IMR-90 (cell line): ENCODE results near the gene SLC24A3. TPM values are rescaled to one million over a fixed set of nuclear protein-coding genes. Genes with fewer than 3 reads are reported as not detected.

Source experiments
- ATAC-seq: fragments of 200-7000 bp; cut with Tn5 transposase; 2 replicates; pipeline ENCODE4 v1.9.1; 2020; ENCODE audit warnings: low read depth, mild to moderate bottlenecking, moderate library complexity
- BruUV-seq: library from RNA; stranded (reverse); fragments of 400-500 nt; replicated peaks from 2 replicates; lab custom pipeline; 2021; lab: Mats Ljungman, UMichigan
- CTCF ChIA-PET: fragments of 300-600 bp; formaldehyde crosslinking; extraction: SDS; loops from one replicate; lab custom pipeline; 2021; ENCODE audit warnings: antibody characterized with exemption; lab: Yijun Ruan, JAX
- POLR2A ChIA-PET: fragments of 300-600 bp; sonication (Branson Sonifier 250); formaldehyde crosslinking; loops from one replicate; lab custom pipeline; 2022; ENCODE audit warnings: antibody characterized with exemption; ENCODE audit not compliant: unreplicated experiment; lab: Charles Lee
- DNase-seq: peaks from one replicate; pipeline ENCODE4 v3.0.0; 2013
- H2AFZ ChIP-seq: replicated peaks from 2 replicates; pipeline ENCODE3; 2013; ENCODE audit warnings: low read length, mild to moderate bottlenecking; ENCODE audit not compliant: poor library complexity
- H2AK5ac ChIP-seq: 2 replicates; pipeline ENCODE4 v1.6.1; 2013; ENCODE audit warnings: low read depth, low read length, inconsistent platforms
- H2AK9ac ChIP-seq: replicated peaks from 2 replicates; pipeline ENCODE3; 2013; ENCODE audit warnings: mild to moderate bottlenecking, low read depth, low read length, moderate library complexity; ENCODE audit not compliant: poor library complexity
- H2BK120ac ChIP-seq: 2 replicates; pipeline ENCODE4 v1.6.1; 2013; ENCODE audit warnings: low read depth, low read length, inconsistent platforms
- H2BK15ac ChIP-seq: 3 replicates; pipeline ENCODE4 v1.6.1; 2013; ENCODE audit warnings: low read depth, low read length, inconsistent platforms
- H2BK20ac ChIP-seq: 2 replicates; pipeline ENCODE4 v1.6.1; 2013; ENCODE audit warnings: low read depth, mild to moderate bottlenecking, inconsistent platforms, low read length, moderate library complexity
- H2BK5ac ChIP-seq: 2 replicates; pipeline ENCODE4 v1.6.1; 2013; ENCODE audit warnings: mild to moderate bottlenecking, low read depth, low read length, inconsistent platforms; ENCODE audit not compliant: poor library complexity, severe bottlenecking
- H3K14ac ChIP-seq: replicated peaks from 2 replicates; pipeline ENCODE4 v1.6.1; 2013; ENCODE audit warnings: low read depth, low read length, inconsistent platforms
- H3K18ac ChIP-seq: 2 replicates; pipeline ENCODE4 v1.6.1; 2013; ENCODE audit warnings: low read depth, low read length, control low read depth
- H3K23ac ChIP-seq: 2 replicates; pipeline ENCODE4 v1.6.1; 2013; ENCODE audit warnings: low read depth, low read length, inconsistent platforms
- H3K27ac ChIP-seq: 2 replicates; pipeline ENCODE4 v1.5.1; 2013; ENCODE audit warnings: mild to moderate bottlenecking, control low read depth, low read length; ENCODE audit not compliant: insufficient read depth
- H3K27me3 ChIP-seq: 2 replicates; pipeline ENCODE4 v1.6.1; 2013; ENCODE audit warnings: low read length; ENCODE audit not compliant: control insufficient read depth, insufficient read depth
- H3K36me3 ChIP-seq: 2 replicates; pipeline ENCODE4 v1.6.1; 2013; ENCODE audit warnings: low read length, mixed read lengths; ENCODE audit not compliant: control insufficient read depth, insufficient read depth
- H3K4ac ChIP-seq: 2 replicates; pipeline ENCODE4 v1.6.1; 2013; ENCODE audit warnings: low read depth, low read length, inconsistent platforms
- H3K4me1 ChIP-seq: 2 replicates; pipeline ENCODE4 v1.6.1; 2013; ENCODE audit warnings: low read length, mixed read lengths; ENCODE audit not compliant: control insufficient read depth, insufficient read depth
- H3K4me2 ChIP-seq: 2 replicates; pipeline ENCODE4 v1.6.1; 2013; ENCODE audit warnings: low read depth, mild to moderate bottlenecking, control low read depth, low read length, moderate library complexity
- H3K4me3 ChIP-seq: 2 replicates; pipeline ENCODE4 v1.5.1; 2013; ENCODE audit warnings: low read depth, mild to moderate bottlenecking, control low read depth, low read length, moderate library complexity; ENCODE audit not compliant: insufficient read depth
- H3K56ac ChIP-seq: 2 replicates; pipeline ENCODE4 v1.6.1; 2013; ENCODE audit warnings: low read length, inconsistent platforms; ENCODE audit not compliant: insufficient read depth; ENCODE audit errors: extremely low read depth
- H3K79me1 ChIP-seq, 2 experiments: 2 replicates each; pipeline ENCODE4 v1.6.1; 2013; ENCODE audit warnings: low read length in 2 of 2, inconsistent platforms in 1 of 2, low read depth in 1 of 2
- H3K9ac ChIP-seq: 2 replicates; pipeline ENCODE4 v1.6.1; 2013; ENCODE audit warnings: low read depth, low read length, control low read depth
- H3K9me1 ChIP-seq: 2 replicates; pipeline ENCODE4 v1.6.1; 2013; ENCODE audit warnings: low read length, inconsistent platforms; ENCODE audit not compliant: insufficient read depth
- H3K9me3 ChIP-seq: 2 replicates; pipeline ENCODE4 v1.6.1; 2013; ENCODE audit warnings: low read length; ENCODE audit not compliant: control insufficient read depth, insufficient read depth
- H4K20me1 ChIP-seq: 2 replicates; pipeline ENCODE4 v1.6.1; 2013; ENCODE audit warnings: low read length, inconsistent platforms; ENCODE audit not compliant: insufficient read depth
- H4K5ac ChIP-seq: 2 replicates; pipeline ENCODE4 v1.6.1; 2013; ENCODE audit warnings: mild to moderate bottlenecking, low read depth, low read length, control low read depth
- H4K8ac ChIP-seq, 2 experiments: 2 replicates each; pipeline ENCODE4 v1.6.1; 2013; ENCODE audit warnings: low read depth in 2 of 2, low read length in 2 of 2, control low read depth in 1 of 2, inconsistent platforms in 1 of 2
- H4K91ac ChIP-seq: 2 replicates; pipeline ENCODE4 v1.6.1; 2013; ENCODE audit warnings: low read depth, low read length, inconsistent platforms; ENCODE audit not compliant: insufficient read depth
- BHLHE40 ChIP-seq: fragments of 150-350 bp; IDR thresholded peaks from 2 replicates; pipeline ENCODE4 v1.6.1; 2016; ENCODE audit warnings: mild to moderate bottlenecking, low read depth, low read length
- CEBPB ChIP-seq: IDR thresholded peaks from 2 replicates; pipeline ENCODE4 v1.6.1; 2012; ENCODE audit warnings: low read depth, low read length, improper control_type of control experiment
- CTCF ChIP-seq: conservative IDR thresholded peaks from 2 replicates; pipeline ENCODE4 v1.5.1; 2012; ENCODE audit warnings: mild to moderate bottlenecking, low read depth, low read length, improper control_type of control experiment
- ELK1 ChIP-seq: fragments of 150-350 bp; IDR thresholded peaks from 2 replicates; pipeline ENCODE4 v1.6.1; 2016; ENCODE audit warnings: low read depth, mild to moderate bottlenecking, low read length, moderate library complexity, borderline replicate concordance
- MAFK ChIP-seq: IDR thresholded peaks from 2 replicates; pipeline ENCODE4 v1.6.1; 2012; ENCODE audit warnings: low read depth, low read length, improper control_type of control experiment
- MAZ ChIP-seq: IDR thresholded peaks from 2 replicates; pipeline ENCODE4 v1.6.1; 2012; ENCODE audit warnings: low read depth, mild to moderate bottlenecking, low read length, improper control_type of control experiment, moderate library complexity, borderline replicate concordance
- MXI1 ChIP-seq: IDR thresholded peaks from 2 replicates; pipeline ENCODE4 v1.6.1; 2012; ENCODE audit warnings: low read depth, mild to moderate bottlenecking, low read length, moderate library complexity, borderline replicate concordance
- NFE2L2 ChIP-seq: fragments of 150-350 bp; IDR thresholded peaks from 2 replicates; pipeline ENCODE4 v1.6.1; 2016; ENCODE audit warnings: low read depth, mild to moderate bottlenecking, low read length
- POLR2A ChIP-seq: IDR thresholded peaks from 2 replicates; pipeline ENCODE4 v1.6.1; 2012; ENCODE audit warnings: mild to moderate bottlenecking, low read depth, low read length
- RAD21 ChIP-seq: IDR thresholded peaks from 2 replicates; pipeline ENCODE4 v1.6.1; 2012; ENCODE audit warnings: low read length, improper control_type of control experiment
- RFX5 ChIP-seq: IDR thresholded peaks from 2 replicates; pipeline ENCODE4 v1.8.0; 2012; ENCODE audit warnings: low read depth, mild to moderate bottlenecking, low read length, moderate library complexity
- SMC3 ChIP-seq: fragments of 150-350 bp; IDR thresholded peaks from 2 replicates; pipeline ENCODE4 v1.6.1; 2016; ENCODE audit warnings: low read depth, mild to moderate bottlenecking, antibody characterized with exemption, low read length, moderate library complexity
- USF2 ChIP-seq: fragments of 150-350 bp; IDR thresholded peaks from 2 replicates; pipeline ENCODE4 v1.6.1; 2017; ENCODE audit warnings: mild to moderate bottlenecking, antibody characterized with exemption, low read length, low read depth
- WGBS, 2 experiments: methylation state at CpG; one replicate each; pipeline versions ENCODE4 v1.1.5 to v1.1.7; 2013; ENCODE audit warnings: missing lambda C conversion rate in 2 of 2; ENCODE audit not compliant: insufficient read length in 1 of 2; ENCODE audit errors: extremely low coverage in 2 of 2; 5-methylcytosine and 5-hydroxymethylcytosine counted together
- dilution Hi-C: fragments of 300-500 bp; cut with HindIII; formaldehyde crosslinking; loops from one replicate; pipeline ENCODE4 v1.14.3; 2018; ENCODE audit warnings: low sequenced_read_pairs; ENCODE audit not compliant: unreplicated experiment
- in situ Hi-C: fragments of 300-500 bp; cut with MboI; formaldehyde crosslinking; loops from 3 replicates; pipeline ENCODE4 v1.14.3; 2019; ENCODE audit warnings: low sequenced_read_pairs, inconsistent platforms, mixed read lengths
- intact Hi-C: fragments of 100-400 bp; cut with micrococcal nuclease; formaldehyde crosslinking; loops from 2 replicates; pipeline ENCODE4 v1.10.0; 2022
- polyA plus RNA-seq, 3 experiments: library from polyadenylated mRNA; depleted of rRNA; stranded (reverse); fragments of >200 nt; gene quantifications; 2 replicates each; pipeline ENCODE4 v1.2.3, GENCODE V29; 2012; ENCODE audit warnings: low replicate concordance in 1 of 3
- total RNA-seq: library from RNA; depleted of rRNA; stranded (reverse); fragments of >200 nt; gene quantifications from 2 replicates; pipeline ENCODE4 v1.2.3, GENCODE V29; 2012

Gene SLC24A3
- total and polyA plus RNA-seq, 2 of the 4 experiments (the other 2 are of a cell fraction), result not detected

- Histone ChIP-seq H3K4me3 (peak overlapping the region; percentile 72), H2BK5ac (peak overlapping the region; percentile 41), H3K27me3 (no peaks in the 10 kb centered on the region), H3K56ac (peak overlapping the region; percentile 80), H4K5ac (peak overlapping the region; percentile 75), H3K79me1 (peaks cover 7 to 57% of the 10 kb centered on the region in 2 experiments; a peak in 3 of 4 replicates), H3K36me3 (peaks cover 2% of the 10 kb centered on the region; the same call in 1 of the 2 replicates), H3K4ac (peak overlapping the region; percentile 96), H2BK20ac (peak overlapping the region; percentile 11; the same call in 1 of the 2 replicates), H2BK120ac (peak overlapping the region; percentile 35), H3K4me2 (peak overlapping the region; percentile 69), H3K9me3 (no peaks in the 10 kb centered on the region), H2BK15ac (peak overlapping the region; percentile 57; the same call in 2 of the 3 replicates), H2AFZ (peak overlapping the region; percentile 92), H2AK9ac (peak overlapping the region; percentile 79), H3K18ac (peak overlapping the region; percentile 88), H4K8ac (peak overlapping the region; percentile 62 to 79; a peak in 3 of 4 replicates), H3K9ac (peak overlapping the region; percentile 89), H3K23ac (peak overlapping the region; percentile 91), H3K4me1 (peaks cover 8% of the 10 kb centered on the region), H3K27ac (peak overlapping the region; percentile 78), H3K9me1 (peaks cover 12% of the 10 kb centered on the region), H2AK5ac (peak overlapping the region; percentile 97), H3K14ac (peak overlapping the region; percentile 61), H4K91ac (peak overlapping the region; percentile 84), H4K20me1 (no peaks in the 10 kb centered on the region; the same call in 1 of the 2 replicates)
- in situ Hi-C loops (no loop called here), dilution Hi-C loops (no loop called here), intact Hi-C loops (loop anchor here (5.0 kb wide), 1 partner anchor 66 kb away; no protein-coding TSS in a partner anchor)
- DNase-seq (no peak), ATAC-seq (peak; percentile 3)
- 10% methylated on average over 25 of the region's 54 CpGs; no CpG with 5 or more reads in 1 of the 2 experiments for WGBS, 2 experiments
- ChIA-PET CTCF (interaction anchor here (0.7 kb wide), 1 partner anchor 22 kb away, joined by 3 read pairs; no protein-coding TSS in a partner anchor), POLR2A (interaction anchor here (1.0 kb wide), 1 partner anchor 130 kb away, joined by 3 read pairs; no protein-coding TSS in a partner anchor)
- BruUV-seq, result no TSS peak
- TF ChIP-seq MXI1 (no peak), CEBPB (no peak), BHLHE40 (no peak), POLR2A (no peak), ELK1 (no peak), USF2 (no peak), RFX5 (no peak), NFE2L2 (no peak), MAZ (no peak), RAD21 (no peak), SMC3 (no peak), CTCF (no peak), MAFK (no peak)
These were observed 546.3 kb downstream of the SLC24A3 start for GRCh38 chr20:19758501-19759331.
